Loucy (cell line): ENCODE data around the gene PSMG4.

Experiments
- H2AFZ ChIP-seq: fragments of 200-600 bp; sonication (generic); 2 replicates; pipeline ENCODE4 v1.6.0; 2016; ENCODE audit warnings: antibody characterized with exemption, mild to moderate bottlenecking, low read length, moderate library complexity
- H3F3A ChIP-seq: fragments of 200-600 bp; 2 replicates; pipeline ENCODE4 v1.6.0; 2016; ENCODE audit warnings: antibody characterized with exemption, low read depth, mild to moderate bottlenecking
- H3K27me3 ChIP-seq: fragments of 200-600 bp; sonication (generic); 2 replicates; pipeline ENCODE4 v1.6.1; 2014; ENCODE audit warnings: low read length, mild to moderate bottlenecking; ENCODE audit not compliant: insufficient read depth, poor library complexity, severe bottlenecking
- H3K36me3 ChIP-seq: fragments of 200-600 bp; sonication (generic); 2 replicates; pipeline ENCODE4 v1.6.1; 2016; ENCODE audit warnings: low read length; ENCODE audit not compliant: insufficient read depth
- H3K4me1 ChIP-seq: fragments of 200-600 bp; sonication (generic); 2 replicates; pipeline ENCODE4 v1.5.1; 2014; ENCODE audit warnings: low read length, mild to moderate bottlenecking; ENCODE audit not compliant: insufficient read depth, poor library complexity, severe bottlenecking
- H3K4me2 ChIP-seq: fragments of 200-600 bp; sonication (generic); 2 replicates; pipeline ENCODE4 v1.6.0; 2014; ENCODE audit warnings: antibody characterized with exemption, low read length, low read depth, mild to moderate bottlenecking; ENCODE audit not compliant: poor library complexity, severe bottlenecking
- H3K4me3 ChIP-seq: fragments of 200-600 bp; sonication (generic); 2 replicates; pipeline ENCODE4 v1.5.1; 2014; ENCODE audit warnings: low read length, mild to moderate bottlenecking, mixed read lengths; ENCODE audit not compliant: poor library complexity, severe bottlenecking
- H3K79me2 ChIP-seq: fragments of 200-600 bp; sonication (generic); 2 replicates; pipeline ENCODE4 v1.6.1; 2014; ENCODE audit warnings: low read length; ENCODE audit not compliant: insufficient read depth
- H3K9ac ChIP-seq: fragments of 200-600 bp; sonication (generic); 2 replicates; pipeline ENCODE4 v1.6.0; 2014; ENCODE audit warnings: mild to moderate bottlenecking, low read depth, low read length, moderate library complexity; ENCODE audit not compliant: poor library complexity, severe bottlenecking
- H3K9me2 ChIP-seq: fragments of 200-600 bp; sonication (generic); replicated peaks from 2 replicates; pipeline ENCODE4 v1.6.1; 2016; ENCODE audit warnings: low read depth, low read length, mixed read lengths
- H3K9me3 ChIP-seq: fragments of 200-600 bp; sonication (generic); 2 replicates; pipeline ENCODE4 v1.6.1; 2014; ENCODE audit warnings: mild to moderate bottlenecking, antibody characterized with exemption, low read length, low read depth; ENCODE audit not compliant: insufficient read depth
- H4K20me1 ChIP-seq: fragments of 200-600 bp; sonication (generic); 2 replicates; pipeline ENCODE4 v1.6.0; 2014; ENCODE audit warnings: antibody characterized with exemption, low read length, mild to moderate bottlenecking; ENCODE audit not compliant: insufficient read depth, poor library complexity, severe bottlenecking
- EZH2phosphoT487 ChIP-seq: fragments of 200-600 bp; IDR thresholded peaks from 2 replicates; pipeline ENCODE4 v1.6.1; 2018; ENCODE audit warnings: antibody characterized with exemption, mild to moderate bottlenecking, moderate library complexity, borderline replicate concordance
- TF ChIP-seq, protein P1 (sequence below): fragments of 200-600 bp; sonication (generic); conservative IDR thresholded peaks from 2 replicates; pipeline ENCODE4 v1.5.1; 2014; ENCODE audit warnings: mild to moderate bottlenecking, antibody characterized with exemption, low read length

The PSMG4 gene

GRCh38 chr6:3260296-3260695 is 1.5 kb downstream of the PSMG4 start:
- Histone ChIP-seq H3K27me3 (no peaks in the 10 kb centered on the region), H3K4me1 (peaks cover 38% of the 10 kb centered on the region), H3K4me2 (peak overlapping the region; percentile 69), H3K9ac (peak overlapping the region; percentile 75), H3K79me2 (peaks cover 63% of the 10 kb centered on the region), H2AFZ (no peak overlapping the region), H3K9me3 (no peaks in the 10 kb centered on the region), H3K36me3 (peaks cover 14% of the 10 kb centered on the region; the same call in 1 of the 2 replicates), H3K4me3 (peak overlapping the region; percentile 84), H3K9me2 (no peaks in the 10 kb centered on the region), H4K20me1 (peaks cover 40% of the 10 kb centered on the region), H3F3A (no peaks in the 10 kb centered on the region)
- TF ChIP-seq, protein P1, sequence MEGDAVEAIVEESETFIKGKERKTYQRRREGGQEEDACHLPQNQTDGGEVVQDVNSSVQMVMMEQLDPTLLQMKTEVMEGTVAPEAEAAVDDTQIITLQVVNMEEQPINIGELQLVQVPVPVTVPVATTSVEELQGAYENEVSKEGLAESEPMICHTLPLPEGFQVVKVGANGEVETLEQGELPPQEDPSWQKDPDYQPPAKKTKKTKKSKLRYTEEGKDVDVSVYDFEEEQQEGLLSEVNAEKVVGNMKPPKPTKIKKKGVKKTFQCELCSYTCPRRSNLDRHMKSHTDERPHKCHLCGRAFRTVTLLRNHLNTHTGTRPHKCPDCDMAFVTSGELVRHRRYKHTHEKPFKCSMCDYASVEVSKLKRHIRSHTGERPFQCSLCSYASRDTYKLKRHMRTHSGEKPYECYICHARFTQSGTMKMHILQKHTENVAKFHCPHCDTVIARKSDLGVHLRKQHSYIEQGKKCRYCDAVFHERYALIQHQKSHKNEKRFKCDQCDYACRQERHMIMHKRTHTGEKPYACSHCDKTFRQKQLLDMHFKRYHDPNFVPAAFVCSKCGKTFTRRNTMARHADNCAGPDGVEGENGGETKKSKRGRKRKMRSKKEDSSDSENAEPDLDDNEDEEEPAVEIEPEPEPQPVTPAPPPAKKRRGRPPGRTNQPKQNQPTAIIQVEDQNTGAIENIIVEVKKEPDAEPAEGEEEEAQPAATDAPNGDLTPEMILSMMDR, result no peak
- TF ChIP-seq EZH2phosphoT487, result no peak

GRCh38 chr6:3260772-3261517 is 2.2 kb downstream of the PSMG4 start:
- Histone ChIP-seq H2AFZ (no peak overlapping the region), H3K36me3 (peaks cover 14% of the 10 kb centered on the region; the same call in 1 of the 2 replicates), H3K79me2 (peaks cover 70% of the 10 kb centered on the region), H4K20me1 (peaks cover 40% of the 10 kb centered on the region), H3K27me3 (no peaks in the 10 kb centered on the region), H3K9me2 (no peaks in the 10 kb centered on the region), H3K9me3 (no peaks in the 10 kb centered on the region), H3K4me1 (peaks cover 38% of the 10 kb centered on the region), H3K4me2 (peak overlapping the region; percentile 69), H3F3A (no peaks in the 10 kb centered on the region), H3K4me3 (peak overlapping the region; percentile 84), H3K9ac (peak overlapping the region; percentile 75)
- TF ChIP-seq, protein P1, result no peak
- TF ChIP-seq EZH2phosphoT487, result no peak

- H3K4me2 ChIP-seq, result peak overlapping the region; percentile 69
- no peaks in the 10 kb centered on the region for H3K9me3 ChIP-seq
- no peak overlapping the region for H2AFZ ChIP-seq
- no peaks in the 10 kb centered on the region for H3F3A ChIP-seq
- H3K4me1 ChIP-seq, result peaks cover 38% of the 10 kb centered on the region
- no peak for TF ChIP-seq EZH2phosphoT487
- peaks cover 75% of the 10 kb centered on the region for H3K79me2 ChIP-seq
- H3K36me3 ChIP-seq, result peaks cover 14% of the 10 kb centered on the region; the same call in 1 of the 2 replicates
- no peaks in the 10 kb centered on the region for H3K9me2 ChIP-seq
- H3K9ac ChIP-seq, result peak overlapping the region; percentile 75
- H3K4me3 ChIP-seq, result peak overlapping the region; percentile 84
- H4K20me1 ChIP-seq, result peaks cover 40% of the 10 kb centered on the region
- H3K27me3 ChIP-seq, result no peaks in the 10 kb centered on the region
Measured at GRCh38 chr6:3261518-3261820, 2.7 kb downstream of the PSMG4 start.
